ENCODE measurements around the gene ABCC9.
"Not testable (repeated sequence)": the region's sequence is repeated elsewhere in the genome, so short reads cannot be mapped to it uniquely, and the experiment has no call there.

Gene ABCC9

GRCh38 chr12:21819236-21819635, 122.0 kb downstream of the ABCC9 start:
- no peak for TF ChIP-seq CTCF (IDR thresholded peaks at IDR 0.05; ENCODE audit: low read depth, low read length, missing control alignments)
- H3K4me3 ChIP-seq (replicated peaks; ENCODE audit: low read depth, low read length): no peak overlapping the region
- no peak for DNase-seq (ENCODE audit: extremely low read depth, low read depth)

- TF ChIP-seq CTCF (IDR thresholded peaks at IDR 0.05; ENCODE audit: low read depth, low read length, missing control alignments): no peak
- no peak for DNase-seq (ENCODE audit: extremely low read depth, low read depth)
- no peak overlapping the region for H3K4me3 ChIP-seq (replicated peaks; ENCODE audit: low read depth, low read length)
Observed at GRCh38 chr12:21818627-21819026, 122.6 kb downstream of the ABCC9 start.

- DNase-seq (ENCODE audit: extremely low read depth, low read depth): no peak
- no peak for TF ChIP-seq CTCF (IDR thresholded peaks at IDR 0.05; ENCODE audit: low read depth, low read length, missing control alignments)
- no peak overlapping the region for H3K4me3 ChIP-seq (replicated peaks; ENCODE audit: low read depth, low read length)
Observed at GRCh38 chr12:21815306-21816062, 125.7 kb downstream of the ABCC9 start.

GRCh38 chr12:21814814-21815213, 126.4 kb downstream of the ABCC9 start:
- TF ChIP-seq CTCF (IDR thresholded peaks at IDR 0.05; ENCODE audit: low read depth, low read length, missing control alignments): no peak
- no peak overlapping the region for H3K4me3 ChIP-seq (replicated peaks; ENCODE audit: low read depth, low read length)
- no peak for DNase-seq (ENCODE audit: extremely low read depth, low read depth)

- no peak overlapping the region for H3K4me3 ChIP-seq (replicated peaks; ENCODE audit: low read depth, low read length)
- DNase-seq (ENCODE audit: extremely low read depth, low read depth): no peak
- TF ChIP-seq CTCF (IDR thresholded peaks at IDR 0.05; ENCODE audit: low read depth, low read length, missing control alignments): no peak
Observed at GRCh38 chr12:21814327-21814726, 126.9 kb downstream of the ABCC9 start.

GRCh38 chr12:21813751-21814150, 127.5 kb downstream of the ABCC9 start:
- TF ChIP-seq CTCF (IDR thresholded peaks at IDR 0.05; ENCODE audit: low read depth, low read length, missing control alignments): no peak
- no peak for DNase-seq (ENCODE audit: extremely low read depth, low read depth)
- no peak overlapping the region for H3K4me3 ChIP-seq (replicated peaks; ENCODE audit: low read depth, low read length)

- H3K4me3 ChIP-seq (replicated peaks; ENCODE audit: low read depth, low read length): no peak overlapping the region
- TF ChIP-seq CTCF (IDR thresholded peaks at IDR 0.05; ENCODE audit: low read depth, low read length, missing control alignments): no peak
- no peak for DNase-seq (ENCODE audit: extremely low read depth, low read depth)
Observed at GRCh38 chr12:21813125-21813524, 128.1 kb downstream of the ABCC9 start.

- not testable (repeated sequence) for DNase-seq (ENCODE audit: extremely low read depth, low read depth); H3K4me3 ChIP-seq (replicated peaks; ENCODE audit: low read depth, low read length)
Observed at GRCh38 chr12:21812340-21812739, 128.9 kb downstream of the ABCC9 start.
